Measurements from ENCODE around the gene HADHB. TPM values are rescaled to one million over a fixed set of nuclear protein-coding genes. Genes with fewer than 3 reads are reported as not detected.

The HADHB gene
- total and polyA plus RNA-seq, 12 donors = 256 to 1,542 (median 820) TPM

DNA sequence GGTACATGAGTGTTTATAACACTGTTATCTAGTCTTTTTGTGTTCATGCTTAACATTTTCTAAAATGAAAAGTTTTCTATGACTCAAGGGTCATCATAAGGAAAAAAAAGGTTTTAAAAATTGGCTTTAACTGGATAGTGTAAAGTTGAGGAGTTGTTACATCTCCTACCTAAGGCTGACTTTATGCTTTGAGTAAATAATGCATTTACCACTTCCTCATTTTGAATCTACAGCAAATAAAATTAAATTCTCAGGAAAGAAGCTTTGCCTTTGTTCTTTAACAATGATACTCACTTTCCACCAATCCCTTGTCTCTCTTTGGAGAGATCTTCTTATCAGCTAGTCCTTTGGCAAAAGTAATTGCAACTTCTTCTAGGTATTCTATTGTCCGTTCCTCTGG lies 30.0 kb upstream of the HADHB start:
- ATAC-seq = no peak
- Histone ChIP-seq H3K27ac (no peak overlapping the region), H3K27me3 (no peaks in the 10 kb centered on the region), H3K9me3 (no peaks in the 10 kb centered on the region), H3K36me3 (peaks cover 0 to 100% (median 71%) of the 10 kb centered on the region in 9 donors), H3K4me1 (peaks cover 0 to 5% (median 0%) of the 10 kb centered on the region in 9 donors), H3K4me3 (no peak overlapping the region)
- no peak for DNase-seq
- TF ChIP-seq, protein P1, sequence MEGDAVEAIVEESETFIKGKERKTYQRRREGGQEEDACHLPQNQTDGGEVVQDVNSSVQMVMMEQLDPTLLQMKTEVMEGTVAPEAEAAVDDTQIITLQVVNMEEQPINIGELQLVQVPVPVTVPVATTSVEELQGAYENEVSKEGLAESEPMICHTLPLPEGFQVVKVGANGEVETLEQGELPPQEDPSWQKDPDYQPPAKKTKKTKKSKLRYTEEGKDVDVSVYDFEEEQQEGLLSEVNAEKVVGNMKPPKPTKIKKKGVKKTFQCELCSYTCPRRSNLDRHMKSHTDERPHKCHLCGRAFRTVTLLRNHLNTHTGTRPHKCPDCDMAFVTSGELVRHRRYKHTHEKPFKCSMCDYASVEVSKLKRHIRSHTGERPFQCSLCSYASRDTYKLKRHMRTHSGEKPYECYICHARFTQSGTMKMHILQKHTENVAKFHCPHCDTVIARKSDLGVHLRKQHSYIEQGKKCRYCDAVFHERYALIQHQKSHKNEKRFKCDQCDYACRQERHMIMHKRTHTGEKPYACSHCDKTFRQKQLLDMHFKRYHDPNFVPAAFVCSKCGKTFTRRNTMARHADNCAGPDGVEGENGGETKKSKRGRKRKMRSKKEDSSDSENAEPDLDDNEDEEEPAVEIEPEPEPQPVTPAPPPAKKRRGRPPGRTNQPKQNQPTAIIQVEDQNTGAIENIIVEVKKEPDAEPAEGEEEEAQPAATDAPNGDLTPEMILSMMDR (IDR thresholded peaks at IDR 0.05) = no peak
- WGBS, 2 donors = 88 to 98% methylated on average over 1 of the region's 1 CpG
- intact Hi-C loops (cut with DNase I) = loop anchor here in 1 of 10 donors (5.0 kb wide), 1 partner anchor 78 kb away; no protein-coding TSS in a partner anchor

DNA sequence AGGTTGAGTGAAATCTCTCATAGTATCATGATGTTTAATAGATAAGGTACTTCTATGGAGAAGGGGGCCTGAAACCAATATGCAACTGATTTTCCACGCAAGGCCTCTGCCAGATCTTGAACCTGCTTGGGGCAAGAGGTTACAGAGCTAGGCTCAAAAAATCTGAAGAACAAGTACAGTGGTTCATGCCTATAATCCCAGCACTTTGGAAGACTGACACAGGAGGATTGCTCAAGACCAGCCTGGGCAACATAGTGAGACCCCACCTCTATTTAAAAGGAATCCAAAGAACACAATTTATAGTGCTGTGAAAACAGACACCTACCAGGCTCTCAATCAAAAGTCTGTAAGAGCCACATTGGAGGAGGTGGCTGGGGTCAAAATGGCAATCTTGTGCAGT lies 28.9 kb upstream of the HADHB start:
- peaks cover 0 to 100% (median 60%) of the 10 kb centered on the region in 9 donors for H3K36me3 ChIP-seq

DNA sequence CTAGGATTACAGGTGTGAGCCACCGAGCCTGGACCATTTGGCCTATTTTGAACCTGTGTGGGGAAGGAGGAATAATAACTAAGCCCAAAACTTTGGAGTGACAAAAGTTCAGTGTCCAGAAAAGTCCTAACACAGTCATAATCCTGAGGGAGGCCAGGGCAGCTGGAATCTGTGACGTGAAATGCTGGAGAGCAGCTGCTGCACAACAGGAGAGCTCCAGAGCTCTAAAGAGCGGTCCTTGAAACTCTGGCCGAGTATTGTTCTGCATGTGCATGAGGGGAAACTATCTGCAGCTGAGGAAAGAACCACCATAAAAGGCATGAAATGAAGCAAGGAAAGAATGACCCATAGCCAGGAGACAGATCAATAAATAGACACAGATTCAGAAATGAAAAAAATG lies 28.2 kb upstream of the HADHB start:
- DNase-seq (no peak), ATAC-seq (peak in 1 of 8 donors; percentile 74)
- Histone ChIP-seq H3K4me3 (no peak overlapping the region), H3K27me3 (no peaks in the 10 kb centered on the region), H3K9me3 (no peaks in the 10 kb centered on the region), H3K36me3 (peaks cover 0 to 100% (median 61%) of the 10 kb centered on the region in 9 donors), H3K27ac (no peak overlapping the region), H3K4me1 (peaks cover 0 to 5% (median 0%) of the 10 kb centered on the region in 9 donors)
- TF ChIP-seq, protein P1 (IDR thresholded peaks at IDR 0.05) = no peak
- intact Hi-C loops (cut with DNase I) = no loop called here
- WGBS, 2 donors = 92 to 97% methylated on average over 4 of the region's 4 CpGs

More for the DNA sequence above, 28.9 kb upstream of the HADHB start:
- peaks cover 0 to 5% (median 0%) of the 10 kb centered on the region in 9 donors for H3K4me1 ChIP-seq
- no peaks in the 10 kb centered on the region for H3K27me3 ChIP-seq
- TF ChIP-seq, protein P1 (IDR thresholded peaks at IDR 0.05) = no peak
- no peak for DNase-seq
- intact Hi-C loops (cut with DNase I) = no loop called here
- H3K4me3 ChIP-seq = no peak overlapping the region
- 96 to 97% methylated on average over 1 of the region's 1 CpG for WGBS, 2 donors
- ATAC-seq = no peak
- no peaks in the 10 kb centered on the region for H3K9me3 ChIP-seq
- no peak overlapping the region for H3K27ac ChIP-seq

DNA sequence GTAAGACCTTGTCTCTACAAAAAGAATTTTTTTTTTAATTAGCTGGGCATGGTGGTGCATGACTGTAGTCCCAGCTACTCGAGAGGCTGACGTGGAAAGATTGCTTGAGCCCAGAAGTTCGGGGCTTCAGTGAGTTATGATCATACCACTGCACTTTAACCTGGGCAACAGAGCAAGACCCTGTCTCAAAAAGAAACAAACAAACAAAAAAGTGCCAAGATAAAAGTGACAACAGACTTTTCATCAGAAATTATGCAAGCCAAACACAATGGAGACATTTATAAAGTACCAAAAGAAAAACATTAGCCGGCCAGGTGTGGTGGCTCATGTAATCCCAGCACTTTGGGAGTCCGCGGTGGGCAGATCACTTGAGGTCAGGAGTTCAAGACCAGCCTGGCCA lies 27.0 kb upstream of the HADHB start:
- H3K36me3 ChIP-seq = peaks cover 0 to 100% (median 58%) of the 10 kb centered on the region in 9 donors
- no peak overlapping the region for H3K4me3 ChIP-seq
- no peaks in the 10 kb centered on the region for H3K9me3 ChIP-seq
- peaks cover 0 to 5% (median 0%) of the 10 kb centered on the region in 9 donors for H3K4me1 ChIP-seq
- intact Hi-C loops (cut with DNase I) = no loop called here
- no peaks in the 10 kb centered on the region for H3K27me3 ChIP-seq
- no peak overlapping the region for H3K27ac ChIP-seq
- WGBS, 2 donors = 82 to 83% methylated on average over 6 of the region's 6 CpGs
- TF ChIP-seq, protein P1 (IDR thresholded peaks at IDR 0.05) = no peak
- DNase-seq (no peak), ATAC-seq (no peak)
